HG03432 (cell line): ENCODE data around the gene VAV3.
A peak's percentile ranks its signal among the peaks of the same experiment; 100 is the strongest.

Experiments used
- ATAC-seq: cut with Tn5 transposase; IDR thresholded peaks from one replicate; pipeline ENCODE4 v1.9.1; 2021; ENCODE audit warnings: mild to moderate bottlenecking, moderate library complexity; ENCODE audit not compliant: unreplicated experiment

Gene VAV3

GRCh38 chr1:107548276-107548675, 416.7 kb downstream of the VAV3 start:
- ATAC-seq, result no peak

- no peak for ATAC-seq
Measured at GRCh38 chr1:107547363-107548155, 417.4 kb downstream of the VAV3 start.

DNA sequence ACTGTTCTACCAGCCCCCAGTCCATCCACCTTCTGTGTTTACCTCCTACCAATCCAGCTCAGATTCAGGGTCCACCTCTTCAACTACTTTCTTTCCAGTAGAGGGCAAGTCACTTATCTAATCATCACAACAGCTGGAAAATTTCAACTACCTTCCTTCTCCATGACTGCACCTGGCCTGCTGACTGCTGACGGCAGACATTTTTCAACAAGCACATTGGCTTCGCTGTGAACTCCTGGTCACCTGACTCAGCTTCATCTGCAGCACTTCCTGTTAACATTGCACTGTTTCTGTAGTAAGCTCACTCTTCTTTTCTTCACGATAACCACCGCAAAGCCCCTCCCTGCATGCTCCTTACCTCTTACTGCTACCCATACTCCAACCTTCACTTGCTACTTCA, 418.4 kb downstream of the VAV3 start:
- no peak for ATAC-seq

- no peak for ATAC-seq
Measured at GRCh38 chr1:107545879-107546278, 419.1 kb downstream of the VAV3 start.

DNA sequence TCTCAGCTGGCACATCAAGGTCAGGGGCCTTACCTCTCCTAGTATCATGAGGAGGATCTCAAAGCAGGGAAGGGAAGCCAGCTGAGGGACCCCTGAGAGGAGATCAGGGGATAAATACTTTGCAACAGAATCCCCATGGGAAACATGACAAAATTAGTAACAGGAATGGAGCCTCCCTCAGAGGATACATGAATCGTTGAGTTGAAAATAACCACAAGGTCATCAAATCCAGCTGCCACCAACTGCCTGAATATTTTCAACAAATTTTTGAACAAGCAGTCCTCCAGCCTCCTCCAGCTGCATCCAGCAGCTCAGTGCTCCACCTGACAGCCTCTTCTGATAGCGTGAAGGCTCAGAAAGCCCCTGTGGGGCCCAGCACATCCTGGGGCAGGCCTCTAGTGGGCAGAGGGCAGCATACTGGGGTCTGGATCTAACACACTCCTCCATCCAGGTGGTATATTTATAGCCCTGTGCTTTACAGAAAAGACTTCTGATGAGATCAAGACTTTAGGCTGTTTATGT, 419.9 kb downstream of the VAV3 start:
- no peak for ATAC-seq

DNA sequence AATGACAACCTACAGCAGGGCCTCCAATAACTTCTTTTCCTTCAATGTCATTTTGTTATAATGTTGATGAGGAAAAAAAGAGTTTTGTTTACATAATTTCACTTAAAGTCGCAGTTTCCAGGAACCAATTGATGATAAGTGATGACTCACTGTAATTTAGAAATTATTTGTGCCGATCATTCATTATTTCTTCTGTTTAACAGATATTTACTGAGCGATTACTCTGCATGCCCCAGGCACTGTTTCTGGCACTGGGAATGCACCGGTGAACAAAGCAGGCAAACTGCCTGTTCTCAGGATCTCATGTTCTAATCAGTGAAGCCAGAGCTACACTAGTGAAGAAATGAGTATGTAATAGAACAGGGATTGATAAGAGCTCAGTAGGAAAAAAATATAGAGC, 420.7 kb downstream of the VAV3 start:
- no peak for ATAC-seq

DNA sequence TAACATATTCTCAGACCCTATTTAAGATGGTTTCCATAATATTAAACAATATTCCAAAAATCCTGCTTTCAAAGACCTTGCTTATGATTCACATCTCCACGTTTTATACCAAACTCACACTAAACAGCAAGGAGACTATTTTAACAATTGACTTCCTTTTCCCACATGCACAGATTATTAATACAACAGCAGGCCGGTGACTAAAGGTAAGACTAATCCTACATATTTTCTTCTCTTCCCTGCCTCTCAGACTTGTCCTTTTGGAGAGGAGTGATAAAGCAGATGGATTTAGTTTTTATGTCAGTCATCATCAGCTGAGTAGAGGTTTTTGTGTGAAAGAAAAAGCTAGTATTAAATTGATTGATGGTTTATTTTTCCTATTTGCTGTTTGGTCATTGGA, 423.6 kb downstream of the VAV3 start:
- no peak for ATAC-seq

DNA sequence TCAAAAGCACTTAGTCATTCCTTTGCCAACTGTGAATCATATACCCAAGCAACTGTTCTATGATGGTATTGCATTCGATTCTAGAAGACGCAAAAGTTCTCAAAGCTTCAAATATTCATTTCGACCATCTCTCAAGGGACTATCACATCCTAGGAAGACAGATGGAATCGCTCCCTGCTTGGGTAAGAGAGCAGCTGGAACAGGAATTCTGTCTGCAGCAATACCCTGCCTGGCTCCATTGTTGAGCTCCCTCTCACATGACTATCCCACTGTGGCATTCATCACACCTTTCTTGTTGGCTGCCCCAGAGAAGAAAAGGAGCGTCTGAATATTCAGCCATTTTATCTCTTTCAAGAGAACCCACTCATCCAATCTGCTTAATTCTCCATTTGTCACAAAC, 426.5 kb downstream of the VAV3 start:
- no peak for ATAC-seq

GRCh38 chr1:107536266-107536665, 428.7 kb downstream of the VAV3 start:
- ATAC-seq, result no peak

DNA sequence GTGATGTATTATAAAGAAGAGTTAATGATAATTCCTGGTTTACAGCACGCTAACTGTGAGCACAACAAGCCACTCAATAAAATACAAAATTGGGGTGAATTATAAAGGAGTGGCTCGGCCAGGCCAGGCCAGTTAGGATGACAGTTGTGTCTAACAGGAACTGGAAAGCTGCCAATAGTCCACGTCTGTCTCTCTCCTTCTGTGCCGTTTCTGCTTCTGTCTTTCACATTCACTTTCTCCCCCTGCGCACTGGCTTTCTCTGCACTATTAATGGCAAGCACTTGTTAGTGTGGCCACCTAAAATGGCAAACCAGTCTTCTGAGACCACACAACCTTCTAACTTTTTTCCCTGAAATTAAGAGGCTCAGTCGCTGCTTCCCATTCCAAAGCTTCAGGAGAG, 429.9 kb downstream of the VAV3 start:
- peak; percentile 87 for ATAC-seq

DNA sequence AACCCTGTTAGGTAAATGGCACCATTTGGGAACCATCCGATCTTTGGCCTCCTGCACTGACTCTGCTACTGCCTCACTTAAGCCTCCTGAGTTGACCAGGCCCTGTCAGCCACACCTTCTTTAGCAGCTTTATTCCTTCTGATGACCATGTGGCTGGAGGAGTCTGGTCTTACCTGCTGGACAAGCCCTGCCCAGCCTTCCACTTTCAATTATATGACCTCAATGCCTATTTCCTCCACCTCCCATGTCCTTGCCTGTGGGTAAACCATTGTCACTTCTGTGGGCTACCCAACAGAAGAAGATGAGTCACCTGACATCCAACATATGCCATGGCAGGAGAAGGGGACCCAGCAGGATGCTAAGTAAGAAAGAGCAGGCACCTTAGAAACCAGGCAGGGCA, 430.3 kb downstream of the VAV3 start:
- peak; percentile 13 for ATAC-seq

DNA sequence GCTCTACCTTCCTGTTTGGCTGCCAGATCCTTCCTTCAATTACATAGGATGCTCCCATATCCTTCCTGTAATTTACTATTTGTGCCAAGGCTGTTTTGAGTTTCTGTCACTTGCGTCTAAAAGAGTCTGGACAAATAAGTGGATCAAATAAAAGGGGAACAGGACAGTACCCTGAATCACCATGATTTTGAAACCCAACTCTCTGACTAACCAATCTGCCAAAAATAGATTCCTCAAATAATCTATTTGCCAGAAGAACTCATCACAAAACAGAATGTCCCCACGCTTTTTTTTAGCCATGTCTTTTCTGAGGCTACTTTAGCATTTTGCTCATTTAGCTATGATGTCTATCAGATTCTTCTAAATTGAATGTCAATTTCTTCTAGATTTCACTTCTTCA, 431.5 kb downstream of the VAV3 start:
- ATAC-seq, result no peak

DNA sequence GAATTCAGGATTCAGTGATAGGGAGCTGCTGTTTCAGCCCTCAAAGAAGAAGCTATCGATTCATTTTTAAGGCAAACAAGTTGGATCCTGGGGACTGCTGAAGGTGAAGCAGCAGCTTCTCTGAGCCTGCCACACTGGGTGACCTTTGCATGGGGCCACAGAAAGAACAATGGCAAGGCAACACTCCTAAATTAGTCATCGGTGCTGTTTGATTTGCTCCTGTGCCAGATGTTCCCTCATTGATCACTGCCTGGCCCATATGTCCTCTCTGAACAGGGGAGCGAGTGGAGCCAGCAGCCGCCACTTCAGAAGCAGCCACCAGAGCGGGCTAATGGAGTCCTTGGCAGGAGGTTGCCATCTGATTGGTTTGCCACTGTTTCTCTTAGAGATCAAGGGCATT, 432.7 kb downstream of the VAV3 start:
- no peak for ATAC-seq

- no peak for ATAC-seq
Measured at GRCh38 chr1:107531065-107531908, 433.7 kb downstream of the VAV3 start.

DNA sequence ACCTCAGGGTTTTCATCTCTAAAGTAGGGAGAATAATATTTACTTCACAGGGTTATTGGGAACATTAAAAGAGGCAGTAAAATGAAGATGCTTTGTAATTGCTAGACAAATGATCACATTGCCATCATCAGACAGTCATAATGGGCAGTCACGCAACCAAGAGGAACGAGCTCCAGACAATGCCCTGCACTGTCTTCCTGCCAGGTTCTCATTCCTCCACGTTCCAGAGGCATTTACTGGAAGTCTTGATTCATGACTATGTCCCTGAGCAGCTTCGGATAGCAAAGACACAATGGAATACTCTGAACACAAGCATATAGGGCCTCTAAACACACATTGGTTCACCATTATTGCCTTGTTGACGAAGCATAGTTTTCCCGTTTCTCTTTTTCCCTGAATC, 434.4 kb downstream of the VAV3 start:
- no peak for ATAC-seq

- peak; percentile 98 for ATAC-seq
Measured at GRCh38 chr1:107529511-107530149, 435.4 kb downstream of the VAV3 start.

- no peak for ATAC-seq
Measured at GRCh38 chr1:107526524-107527198, 438.3 kb downstream of the VAV3 start.

DNA sequence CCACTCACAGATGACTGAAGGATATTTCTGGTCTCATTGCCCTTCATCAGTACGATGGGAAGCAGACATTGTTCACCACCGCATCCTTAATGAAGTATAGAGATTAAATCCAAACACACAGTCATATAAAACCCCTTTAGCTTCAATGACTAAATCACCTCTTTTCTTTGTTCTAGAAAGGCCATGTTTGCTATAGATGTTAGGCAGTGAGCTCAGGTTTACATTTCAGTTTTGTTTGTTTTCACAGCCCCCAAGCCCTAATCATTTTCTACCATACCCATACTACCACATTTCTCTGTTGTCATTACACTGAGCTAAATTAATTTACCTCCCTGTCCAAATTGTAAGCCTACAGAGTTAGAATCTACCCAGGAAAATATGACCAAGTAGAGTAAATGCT, 439.0 kb downstream of the VAV3 start:
- no peak for ATAC-seq

DNA sequence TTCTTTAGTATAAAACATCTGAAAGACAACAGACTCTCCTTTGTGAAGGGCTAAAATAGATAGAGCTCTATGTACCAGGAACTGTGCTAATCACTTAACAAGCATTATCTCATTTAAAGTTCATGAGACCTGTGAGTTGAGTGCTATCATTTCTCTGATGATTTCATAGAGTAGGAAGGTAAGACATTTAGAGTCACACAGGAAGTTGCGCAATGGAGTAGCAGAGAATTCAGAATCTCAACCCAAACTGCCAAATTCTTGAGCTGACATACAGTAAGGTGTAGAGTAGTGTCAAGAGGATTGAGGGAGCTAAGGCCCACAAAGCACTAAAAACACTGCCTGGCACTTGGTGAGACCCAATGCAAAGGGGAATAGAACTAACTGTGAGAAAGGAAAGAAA, 439.8 kb downstream of the VAV3 start:
- ATAC-seq, result no peak

DNA sequence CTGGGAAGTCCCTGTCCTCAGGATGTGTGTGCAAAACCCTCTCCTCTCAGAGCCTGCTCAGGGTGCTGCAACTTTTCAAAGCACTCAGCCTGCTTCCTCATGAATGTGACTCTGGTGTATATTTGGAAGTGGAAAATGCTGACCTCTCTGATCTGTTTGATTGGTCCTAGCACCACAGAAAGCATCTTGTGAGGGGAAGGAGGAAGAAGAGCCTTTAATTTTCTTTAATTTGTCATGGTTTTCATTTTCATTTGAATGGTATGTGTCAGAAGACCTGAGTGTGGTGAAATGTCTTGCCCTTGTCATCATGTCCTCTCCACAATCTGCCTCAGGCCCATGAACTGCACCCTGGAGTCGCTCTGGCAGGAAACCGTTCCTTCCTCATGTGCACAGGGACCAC, 440.7 kb downstream of the VAV3 start:
- no peak for ATAC-seq

DNA sequence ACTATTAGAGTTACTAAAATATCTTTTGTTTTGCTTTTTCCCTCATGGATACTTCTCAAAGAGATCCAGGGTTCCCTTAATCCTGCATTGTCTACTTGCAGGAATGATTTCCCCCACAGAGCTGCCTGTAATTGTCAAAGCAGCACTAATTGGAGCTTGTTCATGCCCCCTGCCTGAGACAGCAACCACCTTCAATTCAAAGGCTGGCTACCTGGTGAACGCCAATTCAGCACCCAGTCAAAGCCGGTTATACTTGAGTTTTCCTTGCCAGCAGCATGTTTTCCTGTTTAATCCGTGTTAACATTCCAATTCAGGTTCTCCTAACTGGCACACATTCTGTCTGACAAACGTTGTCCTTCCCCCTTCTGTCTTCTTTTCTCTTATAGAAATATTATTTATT, 441.2 kb downstream of the VAV3 start:
- ATAC-seq, result no peak
